ENCODE results near the gene PPDPF. TPM values are rescaled to one million over a fixed set of nuclear protein-coding genes. Genes with fewer than 3 reads are reported as not detected.
"Not testable (repeated sequence)": the region's sequence is repeated elsewhere in the genome, so short reads cannot be mapped to it uniquely, and the experiment has no call there.

PPDPF gene
- total and polyA plus RNA-seq, 2 donors (not counting 1 experiment from before 2014, with no cell fraction given): 93.5 to 162 TPM

- H3K27ac Mint-ChIP-seq: no peak overlapping the region
- H3K4me3 Mint-ChIP-seq: no peak overlapping the region
- POLR2A ChIA-PET: interaction anchor here (0.5 kb wide), 1 partner anchor 8 kb away, joined by 4 read pairs; no protein-coding TSS in a partner anchor
- H3K27me3 ChIP-seq (replicated peaks in 1 of 4; ENCODE audit: control extremely low read depth in 1 of 4, control insufficient read depth in 3 of 4, insufficient read depth in 4 of 4, low read length in 3 of 4): no peaks in the 10 kb centered on the region
- H2AFZ ChIP-seq (ENCODE audit: insufficient read depth, low read depth, low read length, poor library complexity, severe bottlenecking): no peak overlapping the region
- no peak overlapping the region for H3K4me2 ChIP-seq (replicated peaks; ENCODE audit: low read depth, low read length, poor library complexity, severe bottlenecking)
- no peak overlapping the region for H3K4me3 ChIP-seq (ENCODE audit: control extremely low read depth in 1 of 5, extremely low read depth in 1 of 5, insufficient read depth in 1 of 5, low read depth in 2 of 5, low read length in 4 of 5)
- peaks cover 0 to 30% of the 10 kb centered on the region in 2 experiments for H3K36me3 ChIP-seq (replicated peaks in 1 of 2; ENCODE audit: control extremely low read depth in 1 of 2, control insufficient read depth in 1 of 2, extremely low read depth in 1 of 2, insufficient read depth in 2 of 2, low read length in 1 of 2)
- no peak for DNase-seq
- TF ChIP-seq CTCF (IDR thresholded peaks at IDR 0.05): no peak
- no peak for TF ChIP-seq EZH2 (IDR thresholded peaks at IDR 0.05; ENCODE audit: borderline replicate concordance, insufficient read depth, low read depth, low read length, poor library complexity, severe bottlenecking)
- peaks cover 34% of the 10 kb centered on the region for H4K20me1 ChIP-seq (ENCODE audit: control insufficient read depth, insufficient read depth, low read length, poor library complexity, severe bottlenecking)
- no peaks in the 10 kb centered on the region for H3K27me3 Mint-ChIP-seq
- CTCF ChIA-PET: interaction anchor here (1.0 to 1.2 kb wide), 3 partner anchors 9 to 19 kb away, joined by 3 read pairs; no protein-coding TSS in a partner anchor
- no peak for ATAC-seq (ENCODE audit: low read depth)
- no peaks in the 10 kb centered on the region for H3K79me2 ChIP-seq (ENCODE audit: control insufficient read depth, insufficient read depth, low read length)
- H3K9me3 ChIP-seq (ENCODE audit: control extremely low read depth in 1 of 3, control insufficient read depth in 2 of 3, insufficient read depth in 1 of 3, low read length in 2 of 3): peaks cover 0 to 11% (median 0%) of the 10 kb centered on the region in 3 donors
- no peak overlapping the region for H3K27ac ChIP-seq (ENCODE audit: low read length in 2 of 2)
- no peaks in the 10 kb centered on the region for H3K9me3 Mint-ChIP-seq (ENCODE audit: insufficient read depth)
- intact Hi-C loops (cut with micrococcal nuclease): no loop called here
- peaks cover 23 to 35% of the 10 kb centered on the region in 2 donors for H3K4me1 ChIP-seq (ENCODE audit: control insufficient read depth in 2 of 2, insufficient read depth in 2 of 2, low read length in 2 of 2)
- WGBS (ENCODE audit: insufficient coverage): 98% methylated on average over 15 of the region's 19 CpGs
- H3K4me1 Mint-ChIP-seq: peaks cover 26% of the 10 kb centered on the region
- no peak overlapping the region for H3K9ac ChIP-seq (ENCODE audit: low read length)
These were observed 36.9 kb downstream of the PPDPF start for GRCh38 chr20:63557481-63557891.

GRCh38 chr20:63558804-63559484 is 38.4 kb downstream of the PPDPF start:
- Histone ChIP-seq H3K36me3 (replicated peaks in 1 of 2; ENCODE audit: control extremely low read depth in 1 of 2, control insufficient read depth in 1 of 2, extremely low read depth in 1 of 2, insufficient read depth in 2 of 2, low read length in 1 of 2) (peaks cover 0 to 42% of the 10 kb centered on the region in 2 experiments), H3K9me3 (ENCODE audit: control extremely low read depth in 1 of 3, control insufficient read depth in 2 of 3, insufficient read depth in 1 of 3, low read length in 2 of 3) (peaks cover 0 to 7% (median 0%) of the 10 kb centered on the region in 3 donors), H2AFZ (ENCODE audit: insufficient read depth, low read depth, low read length, poor library complexity, severe bottlenecking) (no peak overlapping the region), H3K4me2 (replicated peaks; ENCODE audit: low read depth, low read length, poor library complexity, severe bottlenecking) (no peak overlapping the region), H4K20me1 (ENCODE audit: control insufficient read depth, insufficient read depth, low read length, poor library complexity, severe bottlenecking) (peaks cover 49% of the 10 kb centered on the region), H3K9ac (ENCODE audit: low read length) (no peak overlapping the region), H3K27me3 (replicated peaks in 1 of 4; ENCODE audit: control extremely low read depth in 1 of 4, control insufficient read depth in 3 of 4, insufficient read depth in 4 of 4, low read length in 3 of 4) (no peaks in the 10 kb centered on the region), H3K4me3 (ENCODE audit: control extremely low read depth in 1 of 5, extremely low read depth in 1 of 5, insufficient read depth in 1 of 5, low read depth in 2 of 5, low read length in 4 of 5) (no peak overlapping the region), H3K27ac (ENCODE audit: low read length in 2 of 2) (no peak overlapping the region), H3K4me1 (ENCODE audit: control insufficient read depth in 2 of 2, insufficient read depth in 2 of 2, low read length in 2 of 2) (peaks cover 15 to 24% of the 10 kb centered on the region in 2 donors), H3K79me2 (ENCODE audit: control insufficient read depth, insufficient read depth, low read length) (no peaks in the 10 kb centered on the region)
- Mint-ChIP-seq H3K27me3 (no peaks in the 10 kb centered on the region), H3K9me3 (ENCODE audit: insufficient read depth) (no peaks in the 10 kb centered on the region), H3K4me3 (no peak overlapping the region), H3K4me1 (peaks cover 20% of the 10 kb centered on the region), H3K27ac (no peak overlapping the region)
- ChIA-PET CTCF (no interaction called here), POLR2A (no interaction called here)
- 98% methylated on average over 12 of the region's 14 CpGs for WGBS (ENCODE audit: insufficient coverage)
- intact Hi-C loops (cut with micrococcal nuclease): no loop called here
- no peak for TF ChIP-seq EZH2 (IDR thresholded peaks at IDR 0.05; ENCODE audit: borderline replicate concordance, insufficient read depth, low read depth, low read length, poor library complexity, severe bottlenecking)
- ATAC-seq (ENCODE audit: low read depth): no peak
- no peak for DNase-seq

GRCh38 chr20:63559485-63560332 is 39.1 kb downstream of the PPDPF start:
- H3K27me3 ChIP-seq (replicated peaks in 1 of 4; ENCODE audit: control extremely low read depth in 1 of 4, control insufficient read depth in 3 of 4, insufficient read depth in 4 of 4, low read length in 3 of 4); H3K4me2 ChIP-seq (replicated peaks; ENCODE audit: low read depth, low read length, poor library complexity, severe bottlenecking); H3K9me3 Mint-ChIP-seq (ENCODE audit: insufficient read depth); DNase-seq; H3K79me2 ChIP-seq (ENCODE audit: control insufficient read depth, insufficient read depth, low read length); H2AFZ ChIP-seq (ENCODE audit: insufficient read depth, low read depth, low read length, poor library complexity, severe bottlenecking); H3K9ac ChIP-seq (ENCODE audit: low read length); H3K4me3 Mint-ChIP-seq; H3K9me3 ChIP-seq (ENCODE audit: control extremely low read depth in 1 of 3, control insufficient read depth in 2 of 3, insufficient read depth in 1 of 3, low read length in 2 of 3); H3K27me3 Mint-ChIP-seq; H3K27ac ChIP-seq (ENCODE audit: low read length in 2 of 2); POLR2A ChIA-PET; H3K27ac Mint-ChIP-seq; H3K4me3 ChIP-seq (ENCODE audit: control extremely low read depth in 1 of 5, extremely low read depth in 1 of 5, insufficient read depth in 1 of 5, low read depth in 2 of 5, low read length in 4 of 5); intact Hi-C loops (cut with micrococcal nuclease); ATAC-seq (ENCODE audit: low read depth); CTCF ChIA-PET: not testable (repeated sequence)
- Histone ChIP-seq H3K4me1 (ENCODE audit: control insufficient read depth in 2 of 2, insufficient read depth in 2 of 2, low read length in 2 of 2) (peaks cover 9 to 16% of the 10 kb centered on the region in 2 donors), H4K20me1 (ENCODE audit: control insufficient read depth, insufficient read depth, low read length, poor library complexity, severe bottlenecking) (peaks cover 56% of the 10 kb centered on the region), H3K36me3 (replicated peaks in 1 of 2; ENCODE audit: control extremely low read depth in 1 of 2, control insufficient read depth in 1 of 2, extremely low read depth in 1 of 2, insufficient read depth in 2 of 2, low read length in 1 of 2) (peaks cover 0 to 47% of the 10 kb centered on the region in 2 experiments)
- H3K4me1 Mint-ChIP-seq: peaks cover 12% of the 10 kb centered on the region
- 97% methylated on average over 30 of the region's 31 CpGs for WGBS (ENCODE audit: insufficient coverage)

Measured in B cell (primary cell).